Fibroblast of lung (primary cell): Measurements from ENCODE around the gene LOXL4. TPM values are rescaled to one million over a fixed set of nuclear protein-coding genes. Genes with fewer than 3 reads are reported as not detected.

Source experiments
- DNase-seq, 2 donors: peaks; one replicate each; pipeline versions ENCODE4 v3.0.0 to v3.0.0-alpha.2; 2010; ENCODE audit warnings: low read depth in 2 of 2
- H2AFZ ChIP-seq: 2 replicates; pipeline ENCODE4 v1.5.1; 2012; ENCODE audit warnings: low read length, control low read depth, inconsistent platforms
- H3K27ac ChIP-seq: 2 replicates; pipeline ENCODE4 v1.5.1; 2011; ENCODE audit warnings: low read length, control low read depth; ENCODE audit not compliant: insufficient read depth
- H3K27me3 ChIP-seq: 2 replicates; pipeline ENCODE4 v1.5.1; 2011; ENCODE audit warnings: mild to moderate bottlenecking, low read length; ENCODE audit not compliant: control insufficient read depth, insufficient read depth
- H3K36me3 ChIP-seq: 2 replicates; pipeline ENCODE4 v1.5.1; 2011; ENCODE audit warnings: low read length; ENCODE audit not compliant: control insufficient read depth, insufficient read depth
- H3K4me1 ChIP-seq: 2 replicates; pipeline ENCODE4 v1.5.1; 2011; ENCODE audit warnings: low read length; ENCODE audit not compliant: control insufficient read depth, insufficient read depth; ENCODE audit errors: extremely low read depth
- H3K4me2 ChIP-seq: 2 replicates; pipeline ENCODE4 v1.5.1; 2011; ENCODE audit warnings: low read length, control low read depth; ENCODE audit not compliant: insufficient read depth; ENCODE audit errors: extremely low read depth
- H3K4me3 ChIP-seq, 4 experiments: fragments of 200-600 bp in 1 of 4; sonication (generic) in 1 of 4; replicated peaks in 1 of 4; 2 replicates each; pipeline ENCODE4 v1.5.1; 2011 to 2016; ENCODE audit warnings: low read length in 4 of 4, low read depth in 3 of 4, mild to moderate bottlenecking in 3 of 4, control low read depth in 2 of 4, inconsistent platforms in 1 of 4, mixed read lengths in 1 of 4; ENCODE audit not compliant: insufficient read depth in 1 of 4; ENCODE audit errors: control extremely low read depth in 1 of 4
- H3K79me2 ChIP-seq: 2 replicates; pipeline ENCODE4 v1.5.1; 2012; ENCODE audit warnings: mild to moderate bottlenecking, low read length, inconsistent platforms; ENCODE audit not compliant: control insufficient read depth, insufficient read depth
- H3K9ac ChIP-seq: 2 replicates; pipeline ENCODE4 v1.5.1; 2011; ENCODE audit warnings: mild to moderate bottlenecking, low read length, control low read depth; ENCODE audit not compliant: insufficient read depth
- H3K9me3 ChIP-seq: 2 replicates; pipeline ENCODE4 v1.5.1; 2012; ENCODE audit warnings: low read depth, low read length; ENCODE audit not compliant: control insufficient read depth, insufficient read depth
- H4K20me1 ChIP-seq: 2 replicates; pipeline ENCODE4 v1.5.1; 2011; ENCODE audit warnings: low read length; ENCODE audit not compliant: control insufficient read depth, insufficient read depth; ENCODE audit errors: extremely low read depth
- EZH2 ChIP-seq: IDR thresholded peaks from 2 replicates; pipeline ENCODE4 v1.5.1; 2012; ENCODE audit warnings: low read length, control low read depth, mild to moderate bottlenecking; ENCODE audit errors: missing control alignments
- polyA plus RNA-seq, 2 donors: library from polyadenylated mRNA; depleted of rRNA in 1 of 2; stranded (reverse) in 1 of 2; unstranded in 1 of 2; fragments of >200 nt; gene quantifications; 2 replicates each; pipeline ENCODE4 v1.2.1, GENCODE V29; 2011 to 2012; ENCODE audit warnings: missing spikeins in 1 of 2
- total RNA-seq: library from RNA; depleted of rRNA; stranded (reverse); fragments of >200 nt; gene quantifications from 2 replicates; pipeline ENCODE4 v1.2.1, GENCODE V29; 2014
- TF ChIP-seq, protein P1 (sequence below), 2 donors: IDR thresholded peaks in 1 of 2; conservative IDR thresholded peaks in 1 of 2; 1 replicate in 1 of 2; 2 replicates in 1 of 2; pipeline ENCODE4 v1.5.1; 2011 to 2012; ENCODE audit warnings: low read length in 2 of 2, control low read depth in 1 of 2, inconsistent platforms in 1 of 2, low read depth in 1 of 2, mild to moderate bottlenecking in 1 of 2

Gene LOXL4
- total and polyA plus RNA-seq, 2 donors (not counting 1 experiment from before 2014, with no cell fraction given): 73.0 to 75.1 TPM

DNA sequence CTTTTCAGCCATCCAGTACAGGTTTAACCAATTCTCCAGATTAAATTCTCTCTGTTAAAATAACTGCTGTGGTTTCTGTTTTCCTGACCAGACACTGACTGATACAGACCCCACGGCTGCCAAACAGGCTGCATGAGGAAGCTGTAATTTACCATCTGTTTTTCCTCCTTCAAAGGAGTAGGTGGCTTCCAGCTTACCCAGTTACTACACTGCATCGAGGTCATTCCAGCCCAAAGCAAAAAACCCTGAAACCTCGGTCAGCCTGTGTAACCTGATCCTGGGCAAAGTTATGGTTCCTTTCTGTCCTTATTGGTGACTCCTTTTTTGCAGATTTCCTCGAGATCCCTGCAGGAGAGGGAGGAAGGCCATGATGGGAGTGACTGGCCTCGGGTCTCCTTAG lies 27.9 kb upstream of the LOXL4 start:
- Histone ChIP-seq H3K36me3 (no peaks in the 10 kb centered on the region), H3K9ac (no peak overlapping the region), H3K4me2 (no peak overlapping the region), H3K4me1 (peaks cover 5% of the 10 kb centered on the region), H3K4me3 (no peak overlapping the region), H4K20me1 (no peaks in the 10 kb centered on the region), H3K9me3 (no peaks in the 10 kb centered on the region), H3K79me2 (no peaks in the 10 kb centered on the region), H3K27me3 (peaks cover 18% of the 10 kb centered on the region), H2AFZ (no peak overlapping the region), H3K27ac (no peak overlapping the region)
- peak; percentile 31 to 62 for DNase-seq
- TF ChIP-seq, protein P1, sequence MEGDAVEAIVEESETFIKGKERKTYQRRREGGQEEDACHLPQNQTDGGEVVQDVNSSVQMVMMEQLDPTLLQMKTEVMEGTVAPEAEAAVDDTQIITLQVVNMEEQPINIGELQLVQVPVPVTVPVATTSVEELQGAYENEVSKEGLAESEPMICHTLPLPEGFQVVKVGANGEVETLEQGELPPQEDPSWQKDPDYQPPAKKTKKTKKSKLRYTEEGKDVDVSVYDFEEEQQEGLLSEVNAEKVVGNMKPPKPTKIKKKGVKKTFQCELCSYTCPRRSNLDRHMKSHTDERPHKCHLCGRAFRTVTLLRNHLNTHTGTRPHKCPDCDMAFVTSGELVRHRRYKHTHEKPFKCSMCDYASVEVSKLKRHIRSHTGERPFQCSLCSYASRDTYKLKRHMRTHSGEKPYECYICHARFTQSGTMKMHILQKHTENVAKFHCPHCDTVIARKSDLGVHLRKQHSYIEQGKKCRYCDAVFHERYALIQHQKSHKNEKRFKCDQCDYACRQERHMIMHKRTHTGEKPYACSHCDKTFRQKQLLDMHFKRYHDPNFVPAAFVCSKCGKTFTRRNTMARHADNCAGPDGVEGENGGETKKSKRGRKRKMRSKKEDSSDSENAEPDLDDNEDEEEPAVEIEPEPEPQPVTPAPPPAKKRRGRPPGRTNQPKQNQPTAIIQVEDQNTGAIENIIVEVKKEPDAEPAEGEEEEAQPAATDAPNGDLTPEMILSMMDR (conservative IDR thresholded peaks at IDR 0.05 in 1 of 2, IDR thresholded peaks at IDR 0.05 in 1 of 2; ENCODE audit: low read depth in 1 of 2, low read length in 2 of 2): no peak
- TF ChIP-seq EZH2: no peak

GRCh38 chr10:98295401-98295811 lies 27.4 kb upstream of the LOXL4 start:
- H2AFZ ChIP-seq: no peak overlapping the region
- H3K36me3 ChIP-seq: no peaks in the 10 kb centered on the region
- H4K20me1 ChIP-seq: no peaks in the 10 kb centered on the region
- no peak overlapping the region for H3K4me2 ChIP-seq
- H3K79me2 ChIP-seq: no peaks in the 10 kb centered on the region
- H3K4me3 ChIP-seq: no peak overlapping the region
- no peak for DNase-seq
- peaks cover 5% of the 10 kb centered on the region for H3K4me1 ChIP-seq
- H3K9ac ChIP-seq: no peak overlapping the region
- no peak overlapping the region for H3K27ac ChIP-seq
- H3K27me3 ChIP-seq: peaks cover 18% of the 10 kb centered on the region
- H3K9me3 ChIP-seq: no peaks in the 10 kb centered on the region
- TF ChIP-seq, protein P1 (conservative IDR thresholded peaks at IDR 0.05 in 1 of 2, IDR thresholded peaks at IDR 0.05 in 1 of 2; ENCODE audit: low read depth in 1 of 2, low read length in 2 of 2): no peak
- TF ChIP-seq EZH2: no peak

DNA sequence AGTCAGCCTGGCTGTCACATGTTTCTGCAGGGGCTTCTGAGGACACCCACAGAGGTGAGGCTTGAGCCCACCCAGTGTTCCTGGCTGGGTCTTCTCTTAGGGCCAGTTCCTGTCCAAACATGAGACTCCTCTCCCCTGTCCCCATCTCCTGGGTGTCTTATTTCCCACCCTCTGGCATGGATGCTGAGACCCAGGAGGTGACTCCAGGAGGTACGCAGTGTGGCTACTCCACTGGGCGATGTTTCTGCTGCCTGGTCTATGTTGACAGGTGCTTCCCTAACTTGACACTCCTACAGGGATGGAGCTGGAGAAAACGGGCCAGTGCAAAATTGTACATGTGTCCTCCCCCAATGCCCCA lies 26.3 kb upstream of the LOXL4 start:
- H2AFZ ChIP-seq: no peak overlapping the region
- H3K4me3 ChIP-seq: no peak overlapping the region
- TF ChIP-seq, protein P1 (conservative IDR thresholded peaks at IDR 0.05 in 1 of 2, IDR thresholded peaks at IDR 0.05 in 1 of 2; ENCODE audit: low read depth in 1 of 2, low read length in 2 of 2): no peak
- no peak for TF ChIP-seq EZH2
- no peak for DNase-seq
- no peak overlapping the region for H3K9ac ChIP-seq
- no peaks in the 10 kb centered on the region for H3K79me2 ChIP-seq
- H3K4me2 ChIP-seq: no peak overlapping the region
- H3K27me3 ChIP-seq: peaks cover 18% of the 10 kb centered on the region
- no peaks in the 10 kb centered on the region for H3K9me3 ChIP-seq
- H3K36me3 ChIP-seq: no peaks in the 10 kb centered on the region
- H4K20me1 ChIP-seq: no peaks in the 10 kb centered on the region
- H3K4me1 ChIP-seq: peaks cover 5% of the 10 kb centered on the region
- H3K27ac ChIP-seq: no peak overlapping the region
